IPS-20b (cell line): Measurements from ENCODE around the gene MYOM3.

Experiments used
- H3K27ac ChIP-seq: one replicate; pipeline ENCODE4 v1.5.1; 2013; ENCODE audit warnings: low read length
- H3K27me3 ChIP-seq: 2 replicates; pipeline ENCODE4 v1.6.1; 2013; ENCODE audit warnings: mild to moderate bottlenecking, low read length, inconsistent platforms; ENCODE audit not compliant: insufficient read depth
- H3K36me3 ChIP-seq: 2 replicates; pipeline ENCODE4 v1.6.1; 2013; ENCODE audit warnings: low read depth, mild to moderate bottlenecking, inconsistent platforms, low read length, moderate library complexity; ENCODE audit not compliant: insufficient read depth
- H3K4me1 ChIP-seq: 2 replicates; pipeline ENCODE4 v1.6.1; 2013; ENCODE audit warnings: mild to moderate bottlenecking, control low read depth, inconsistent platforms, low read length, moderate library complexity; ENCODE audit not compliant: insufficient read depth
- H3K4me3 ChIP-seq: 2 replicates; pipeline ENCODE4 v1.5.1; 2013; ENCODE audit warnings: mild to moderate bottlenecking, low read length, inconsistent platforms
- H3K9ac ChIP-seq: 2 replicates; pipeline ENCODE4 v1.6.1; 2013; ENCODE audit warnings: low read depth, mild to moderate bottlenecking, inconsistent platforms, low read length, moderate library complexity
- H3K9me3 ChIP-seq: 2 replicates; pipeline ENCODE4 v1.6.1; 2013; ENCODE audit warnings: mild to moderate bottlenecking, low read depth, low read length, inconsistent platforms; ENCODE audit not compliant: insufficient read depth

MYOM3 gene

GRCh38 chr1:24149866-24150233 is 37.9 kb upstream of the MYOM3 start:
- H3K27me3 ChIP-seq, result no peaks in the 10 kb centered on the region
- H3K9me3 ChIP-seq, result no peaks in the 10 kb centered on the region
- H3K4me3 ChIP-seq, result peak overlapping the region; percentile 64; the same call in 1 of the 2 replicates
- H3K27ac ChIP-seq, result peak overlapping the region; percentile 100
- no peaks in the 10 kb centered on the region for H3K36me3 ChIP-seq
- peaks cover 20% of the 10 kb centered on the region; the same call in 1 of the 2 replicates for H3K4me1 ChIP-seq
- peak overlapping the region; percentile 94; the same call in 1 of the 2 replicates for H3K9ac ChIP-seq

GRCh38 chr1:24147816-24148215 is 35.9 kb upstream of the MYOM3 start:
- no peaks in the 10 kb centered on the region for H3K36me3 ChIP-seq
- no peak overlapping the region for H3K4me3 ChIP-seq
- H3K9me3 ChIP-seq, result no peaks in the 10 kb centered on the region
- H3K4me1 ChIP-seq, result peaks cover 15% of the 10 kb centered on the region; the same call in 1 of the 2 replicates
- H3K9ac ChIP-seq, result no peak overlapping the region
- no peak overlapping the region for H3K27ac ChIP-seq
- no peaks in the 10 kb centered on the region for H3K27me3 ChIP-seq

GRCh38 chr1:24147194-24147593 is 35.3 kb upstream of the MYOM3 start:
- H3K4me1 ChIP-seq, result peaks cover 12% of the 10 kb centered on the region; the same call in 1 of the 2 replicates
- no peak overlapping the region for H3K4me3 ChIP-seq
- no peaks in the 10 kb centered on the region for H3K9me3 ChIP-seq
- H3K9ac ChIP-seq, result no peak overlapping the region
- H3K36me3 ChIP-seq, result no peaks in the 10 kb centered on the region
- no peaks in the 10 kb centered on the region for H3K27me3 ChIP-seq
- H3K27ac ChIP-seq, result no peak overlapping the region

GRCh38 chr1:24142546-24143534 is 30.9 kb upstream of the MYOM3 start, which contains the start of gene IL22RA1:
IL22RA1 (minus strand) TSS chr1:24143140; CDS start chr1:24143082, 58 bp downstream.
- Histone ChIP-seq H3K4me3 (no peak within 1 kb of the TSS), H3K27me3 (no peaks in the 10 kb centered on the region), H3K27ac (no peak within 1 kb of the TSS), H3K9ac (no peak within 1 kb of the TSS), H3K36me3 (no peaks in the 10 kb centered on the region), H3K4me1 (no peaks in the 10 kb centered on the region), H3K9me3 (no peaks in the 10 kb centered on the region)

- Histone ChIP-seq H3K9ac (no peak overlapping the region), H3K36me3 (no peaks in the 10 kb centered on the region), H3K27me3 (no peaks in the 10 kb centered on the region), H3K4me1 (no peaks in the 10 kb centered on the region), H3K9me3 (no peaks in the 10 kb centered on the region), H3K4me3 (no peak overlapping the region), H3K27ac (no peak overlapping the region)
Observed at GRCh38 chr1:24141311-24141997, 29.5 kb upstream of the MYOM3 start.

GRCh38 chr1:24140741-24141181 is 28.8 kb upstream of the MYOM3 start:
- no peak overlapping the region for H3K27ac ChIP-seq
- no peaks in the 10 kb centered on the region for H3K4me1 ChIP-seq
- H3K9ac ChIP-seq, result no peak overlapping the region
- no peaks in the 10 kb centered on the region for H3K27me3 ChIP-seq
- H3K9me3 ChIP-seq, result no peaks in the 10 kb centered on the region
- no peaks in the 10 kb centered on the region for H3K36me3 ChIP-seq
- H3K4me3 ChIP-seq, result no peak overlapping the region

GRCh38 chr1:24139841-24140425 is 28.0 kb upstream of the MYOM3 start:
- no peak overlapping the region for H3K4me3 ChIP-seq

GRCh38 chr1:24139222-24139489 is 27.2 kb upstream of the MYOM3 start:
- no peak overlapping the region for H3K9ac ChIP-seq
- no peak overlapping the region for H3K4me3 ChIP-seq
- H3K27ac ChIP-seq, result no peak overlapping the region
- no peaks in the 10 kb centered on the region for H3K36me3 ChIP-seq
- no peaks in the 10 kb centered on the region for H3K9me3 ChIP-seq
- H3K27me3 ChIP-seq, result no peaks in the 10 kb centered on the region
- H3K4me1 ChIP-seq, result no peaks in the 10 kb centered on the region

More at GRCh38 chr1:24139841-24140425, 28.0 kb upstream of the MYOM3 start:
- Histone ChIP-seq H3K9me3 (no peaks in the 10 kb centered on the region), H3K9ac (no peak overlapping the region), H3K4me1 (no peaks in the 10 kb centered on the region), H3K27ac (no peak overlapping the region), H3K27me3 (no peaks in the 10 kb centered on the region), H3K36me3 (no peaks in the 10 kb centered on the region)

GRCh38 chr1:24138476-24139221 is 26.7 kb upstream of the MYOM3 start:
- Histone ChIP-seq H3K36me3 (no peaks in the 10 kb centered on the region), H3K9me3 (no peaks in the 10 kb centered on the region), H3K9ac (no peak overlapping the region), H3K27me3 (no peaks in the 10 kb centered on the region), H3K4me3 (no peak overlapping the region), H3K4me1 (no peaks in the 10 kb centered on the region), H3K27ac (no peak overlapping the region)

- H3K36me3 ChIP-seq, result no peaks in the 10 kb centered on the region
- H3K27ac ChIP-seq, result no peak overlapping the region
- no peaks in the 10 kb centered on the region for H3K27me3 ChIP-seq
- no peak overlapping the region for H3K9ac ChIP-seq
- H3K4me3 ChIP-seq, result no peak overlapping the region
- no peaks in the 10 kb centered on the region for H3K9me3 ChIP-seq
- H3K4me1 ChIP-seq, result no peaks in the 10 kb centered on the region
Observed at GRCh38 chr1:24136956-24137539, 25.1 kb upstream of the MYOM3 start.

- no peaks in the 10 kb centered on the region; the same call in 1 of the 2 replicates for H3K9me3 ChIP-seq
- H3K4me1 ChIP-seq, result no peaks in the 10 kb centered on the region
- H3K27ac ChIP-seq, result no peak overlapping the region
- H3K9ac ChIP-seq, result no peak overlapping the region
- H3K36me3 ChIP-seq, result no peaks in the 10 kb centered on the region
- H3K27me3 ChIP-seq, result no peaks in the 10 kb centered on the region
- no peak overlapping the region for H3K4me3 ChIP-seq
Observed at GRCh38 chr1:24134376-24134775, 22.4 kb upstream of the MYOM3 start.
